ENCODE data around the gene FOXE3.

The FOXE3 gene

GRCh38 chr1:47415728-47416318 is at the start of gene FOXE3:
TSS of gene FOXE3 (plus strand) at chr1:47416285. CDS start at chr1:47416316, 31 bp downstream.
- no peak for DNase-seq

- no peak for DNase-seq
Observed at GRCh38 chr1:47367651-47368050, 48.4 kb upstream of the FOXE3 start.

DNA sequence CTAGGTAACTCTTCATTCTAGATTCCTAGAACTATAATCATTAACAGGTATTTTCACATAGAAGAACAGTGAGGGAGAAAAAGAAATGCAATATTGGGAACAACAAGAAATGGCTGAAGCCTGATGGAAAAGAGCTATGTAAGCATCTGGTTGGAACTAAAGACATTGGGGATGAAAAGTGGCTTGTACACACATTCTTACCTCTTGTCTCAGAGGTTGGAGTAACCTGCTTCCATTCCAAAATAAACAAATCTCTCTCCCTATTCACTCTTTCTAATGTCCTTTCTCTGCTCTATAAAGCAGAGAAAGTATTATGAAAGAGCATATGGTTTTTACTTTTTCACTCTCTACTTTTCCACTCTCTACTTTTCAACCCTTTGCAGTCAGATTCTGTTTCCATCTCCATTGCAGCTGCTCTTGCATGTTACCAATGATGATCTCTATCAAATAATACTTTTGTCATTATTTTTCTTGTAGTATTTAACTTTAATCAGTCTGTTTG is 45.0 kb upstream of the FOXE3 start:
- DNase-seq: no peak

DNA sequence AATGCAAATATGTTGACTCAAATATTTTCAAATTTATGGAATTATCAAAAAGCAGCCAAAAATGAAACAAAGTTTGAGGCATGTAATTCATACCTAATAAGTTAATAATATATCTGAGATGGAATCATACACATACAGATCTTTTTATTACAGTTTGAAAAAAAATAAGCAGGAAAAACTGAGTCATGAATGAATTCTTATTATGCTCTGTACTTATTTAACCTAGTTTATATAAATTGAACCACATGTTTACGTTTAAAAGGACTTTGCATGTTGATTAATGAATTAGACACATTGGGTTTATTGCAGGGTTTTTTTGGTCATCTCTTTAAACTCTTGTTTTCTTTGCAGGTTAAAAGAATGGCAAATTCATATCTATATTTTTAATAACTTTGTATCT is 41.6 kb upstream of the FOXE3 start:
- no peak for DNase-seq

- DNase-seq: no peak
Observed at GRCh38 chr1:47378147-47378546, 37.9 kb upstream of the FOXE3 start.

- DNase-seq: no peak
Observed at GRCh38 chr1:47380699-47381098, 35.4 kb upstream of the FOXE3 start.

GRCh38 chr1:47382399-47382983 is 33.6 kb upstream of the FOXE3 start:
- DNase-seq: no peak

DNA sequence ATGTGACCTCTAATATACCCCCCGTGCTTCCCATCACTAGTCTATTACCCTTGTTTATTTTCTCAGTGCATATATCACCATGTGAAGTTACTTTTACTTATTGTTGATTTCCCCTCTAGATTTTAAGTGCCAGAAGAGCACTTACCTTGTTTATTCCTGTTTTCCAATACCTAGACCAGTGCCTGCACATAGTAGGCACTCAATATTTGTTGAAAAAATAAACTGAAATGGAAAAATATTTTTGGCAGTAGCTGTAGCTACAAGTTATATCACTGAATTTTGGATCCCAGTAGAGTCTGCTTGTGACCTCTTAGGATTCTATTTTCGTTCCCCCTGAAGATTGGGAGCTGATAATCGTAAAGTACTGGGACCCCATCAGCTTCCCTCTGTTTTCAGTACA is 32.0 kb upstream of the FOXE3 start:
- DNase-seq: no peak

- no peak for DNase-seq
Observed at GRCh38 chr1:47385020-47385419, 31.1 kb upstream of the FOXE3 start.

- DNase-seq: no peak
Observed at GRCh38 chr1:47386268-47386667, 29.8 kb upstream of the FOXE3 start.

GRCh38 chr1:47388030-47388890 is 27.8 kb upstream of the FOXE3 start:
- DNase-seq: no peak

DNA sequence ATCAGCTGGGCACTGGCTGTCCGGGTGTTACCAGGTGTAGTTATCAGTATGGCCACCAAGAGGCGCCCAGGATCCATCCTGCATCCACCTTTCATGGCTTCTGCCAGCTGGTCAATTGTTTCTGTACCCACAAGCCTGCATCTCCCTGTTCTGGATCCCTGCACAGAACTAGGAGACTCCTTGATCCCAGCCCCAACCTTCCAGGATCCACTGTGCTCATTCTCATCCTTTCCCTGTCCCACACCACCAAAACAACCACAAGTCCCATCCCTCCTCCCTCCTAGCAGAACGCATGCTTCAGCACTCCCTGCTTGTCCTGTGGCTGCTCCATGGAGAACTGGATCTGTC is 27.2 kb upstream of the FOXE3 start:
- peak; percentile 69 for DNase-seq

DNA sequence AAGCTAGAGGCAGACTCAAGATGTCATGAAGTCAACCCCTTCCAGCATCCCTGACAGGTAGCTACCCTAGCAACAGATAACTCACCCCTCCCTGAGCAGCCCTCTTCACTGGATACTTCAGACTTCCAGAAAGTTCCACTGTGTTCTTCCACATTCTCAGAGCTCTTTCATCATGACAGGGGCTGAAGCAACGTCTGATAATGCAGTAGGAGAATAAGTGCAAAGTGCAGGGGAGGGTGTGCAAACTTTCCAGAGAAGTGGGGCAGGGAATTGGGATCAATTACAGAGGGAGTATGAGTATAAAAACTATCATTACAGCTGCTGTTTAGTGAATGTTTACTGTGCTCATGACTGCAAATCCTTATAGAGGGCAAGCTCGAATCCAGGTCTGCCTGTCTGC is 26.4 kb upstream of the FOXE3 start:
- no peak for DNase-seq

- no peak for DNase-seq
Observed at GRCh38 chr1:47390843-47391242, 25.2 kb upstream of the FOXE3 start.

GRCh38 chr1:47393141-47393540 is 22.9 kb upstream of the FOXE3 start:
- DNase-seq: no peak

GRCh38 chr1:47395433-47395832 is 20.7 kb upstream of the FOXE3 start:
- no peak for DNase-seq

DNA sequence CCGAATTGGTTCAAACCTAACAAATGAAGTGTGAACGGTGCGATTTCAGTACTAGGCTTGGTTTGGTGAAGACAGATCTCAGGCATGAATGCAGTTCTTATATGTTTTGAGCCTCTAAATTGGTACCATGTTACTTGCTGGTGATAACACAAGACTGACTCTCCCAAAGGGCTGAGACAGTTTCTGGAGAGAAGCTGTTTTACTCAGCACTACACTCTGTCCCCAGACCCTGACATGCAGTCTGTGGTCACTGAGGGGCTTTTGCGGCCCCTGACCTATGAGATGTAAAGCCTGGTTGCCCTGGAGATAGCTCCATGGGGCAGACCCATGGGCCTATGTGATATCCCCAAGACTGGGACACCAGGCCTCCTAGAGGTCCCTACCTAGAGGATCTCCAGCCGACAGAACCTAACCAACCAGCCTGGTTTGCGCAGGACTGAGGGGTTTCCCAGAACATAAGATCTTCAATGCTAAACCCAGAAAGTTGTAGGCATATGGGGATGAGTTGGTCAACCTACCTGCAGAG is 19.4 kb upstream of the FOXE3 start:
- DNase-seq: no peak

GRCh38 chr1:47399138-47399845 is 16.8 kb upstream of the FOXE3 start:
- DNase-seq: no peak

GRCh38 chr1:47399846-47400155 is 16.3 kb upstream of the FOXE3 start:
- DNase-seq: no peak

DNA sequence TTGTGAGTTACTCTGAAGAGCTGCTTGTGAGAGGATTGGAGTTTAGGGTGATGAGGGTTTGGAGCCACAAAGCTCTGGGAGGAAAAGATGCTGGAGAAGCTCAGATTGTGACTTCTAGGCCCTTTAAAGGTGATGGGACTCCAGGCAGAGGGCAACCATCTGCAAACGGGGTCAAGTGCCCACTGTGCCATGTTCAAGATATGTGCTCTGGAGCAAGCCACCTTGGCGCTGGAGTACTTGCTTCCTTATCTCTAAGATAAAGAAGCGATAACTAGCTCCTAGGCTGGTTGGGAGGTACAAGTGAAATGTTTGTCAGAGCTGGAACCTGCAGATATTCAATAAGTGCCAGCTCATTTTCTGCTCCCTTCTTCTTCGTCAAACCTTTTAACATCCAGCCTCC is 14.3 kb upstream of the FOXE3 start:
- no peak for DNase-seq

DNA sequence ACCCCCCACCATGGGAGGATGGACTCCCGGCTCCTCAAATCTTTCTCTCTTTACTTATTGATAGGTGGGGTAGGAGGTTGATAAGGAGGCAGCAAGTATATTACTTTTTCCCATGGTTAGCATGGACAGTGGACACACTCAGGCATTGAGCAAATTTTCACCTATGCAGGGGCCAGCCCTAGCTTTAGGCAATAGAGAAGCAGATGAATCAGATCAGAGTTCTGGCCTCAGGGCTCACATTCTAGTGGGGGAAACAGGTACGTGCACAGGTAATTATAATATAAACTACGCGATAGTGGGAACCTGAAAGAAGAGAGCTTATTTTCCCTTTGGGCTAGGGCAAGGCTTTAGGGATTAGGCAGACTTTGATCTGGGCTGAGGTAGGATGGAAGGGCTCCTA is 13.5 kb upstream of the FOXE3 start:
- DNase-seq: no peak

DNA sequence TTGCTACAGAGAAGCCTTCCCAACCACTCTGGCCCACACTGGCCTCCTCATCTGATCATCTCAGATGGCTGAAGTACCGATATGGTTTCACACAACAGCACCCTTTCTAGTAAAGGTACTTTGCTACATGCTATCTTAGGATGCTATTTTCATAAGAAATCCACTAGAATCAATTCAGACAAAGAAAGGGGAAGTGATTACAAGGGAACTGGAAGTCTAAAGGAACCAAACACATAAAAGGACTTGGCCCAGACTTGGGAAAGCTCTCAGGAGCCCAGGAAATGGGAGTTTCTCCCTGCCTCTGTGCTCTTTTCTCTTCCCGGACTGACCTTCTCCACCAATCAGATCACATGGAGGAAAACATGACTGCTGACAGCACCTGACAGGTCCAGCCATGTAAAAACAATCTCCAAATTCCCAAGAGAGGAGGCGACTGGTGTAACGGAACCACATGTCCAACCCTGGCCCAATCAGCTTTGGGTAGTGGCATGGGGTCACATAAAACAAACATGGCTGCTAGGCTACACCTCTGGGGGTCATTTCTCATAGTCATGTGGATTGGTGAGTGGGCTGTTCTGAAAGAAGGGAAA is 12.7 kb upstream of the FOXE3 start:
- DNase-seq: no peak

DNA sequence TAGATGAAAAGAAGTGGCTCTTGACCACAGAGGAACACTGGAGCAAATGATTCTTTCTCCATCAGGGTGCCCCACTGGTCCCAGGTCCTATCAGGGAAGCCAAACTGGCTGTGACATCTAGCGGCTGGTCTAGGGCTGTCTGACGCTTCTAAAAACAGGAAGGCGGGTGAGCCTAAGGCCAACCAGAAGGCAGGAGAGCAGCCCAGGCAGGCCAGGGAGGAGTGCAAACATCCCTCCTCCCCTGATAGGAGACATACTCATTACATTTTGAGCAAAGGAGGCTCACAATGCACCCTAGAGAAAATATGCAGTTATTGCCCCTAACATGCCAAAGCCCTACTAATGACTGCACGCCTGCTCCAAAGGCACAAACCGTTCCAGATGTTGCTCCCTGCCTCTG is 10.4 kb upstream of the FOXE3 start:
- DNase-seq: no peak
